CD4-positive, alpha-beta T cell treated with Interleukin-6 at 100 ng/mL for 8 hours (primary cell): ENCODE measurements around the gene MRPS34.

ENCODE experiments used
- DNase-seq: peaks from one replicate; pipeline ENCODE4 v3.0.0-alpha.2; 2020; ENCODE audit warnings: mixed read lengths, low spot score

MRPS34 gene

GRCh38 chr16:1781254-1781653, 8.3 kb upstream of the MRPS34 start:
- DNase-seq, result no peak

GRCh38 chr16:1780677-1781072, 7.7 kb upstream of the MRPS34 start:
- no peak for DNase-seq

GRCh38 chr16:1779741-1780676, 7.1 kb upstream of the MRPS34 start:
- DNase-seq, result no peak

- DNase-seq, result no peak
Measured at GRCh38 chr16:1779234-1779701, 6.3 kb upstream of the MRPS34 start.

- DNase-seq, result no peak
Measured at GRCh38 chr16:1778200-1779179, 5.6 kb upstream of the MRPS34 start.

GRCh38 chr16:1777375-1778199, 4.7 kb upstream of the MRPS34 start:
- DNase-seq, result no peak

- no peak for DNase-seq
Measured at GRCh38 chr16:1776991-1777374, 4.0 kb upstream of the MRPS34 start.

- DNase-seq, result no peak
Measured at GRCh38 chr16:1776672-1776955, 3.7 kb upstream of the MRPS34 start.

- no peak for DNase-seq
Measured at GRCh38 chr16:1775846-1776671, 3.1 kb upstream of the MRPS34 start.

- no peak for DNase-seq
Measured at GRCh38 chr16:1775006-1775845, 2.3 kb upstream of the MRPS34 start.

- DNase-seq, result no peak
Measured at GRCh38 chr16:1774448-1774780, 1.5 kb upstream of the MRPS34 start.

GRCh38 chr16:1773703-1774447, 941 bp upstream of the MRPS34 start:
- DNase-seq, result no peak

- DNase-seq, result peak; percentile 33
Measured at GRCh38 chr16:1772362-1772907, 499 bp downstream of the MRPS34 start, which contains the start of gene EME2. EME2 (plus strand) TSS chr16:1772810; CDS start chr16:1773228, 418 bp downstream.

GRCh38 chr16:1771864-1772361, 1.0 kb downstream of the MRPS34 start:
- no peak for DNase-seq

- peak; percentile 61 for DNase-seq
Measured at GRCh38 chr16:1771188-1771863, 1.6 kb downstream of the MRPS34 start, which contains the start of gene NME3. NME3 (minus strand) TSS chr16:1771543; CDS start chr16:1771534, 9 bp downstream.

- DNase-seq, result peak; percentile 37
Measured at GRCh38 chr16:1770328-1771187, 2.4 kb downstream of the MRPS34 start.
